Ureter (tissue), 1 donor: Measurements from ENCODE around the gene C16orf82. TPM values are rescaled to one million over a fixed set of nuclear protein-coding genes. Genes with fewer than 3 reads are reported as not detected.
"Not testable (repeated sequence)": the region's sequence is repeated elsewhere in the genome, so short reads cannot be mapped to it uniquely, and the experiment has no call there.

Source experiments
- DNase-seq: peaks from one replicate; pipeline ENCODE4 v3.0.0-alpha.2; 2020; ENCODE audit warnings: low spot score
- total RNA-seq: library from RNA; stranded (reverse); gene quantifications from one replicate; pipeline ENCODE4 v1.2.4, GENCODE V29; 2023
- donor health status: DM: yes; HTN: yes; CAD: no.

C16orf82 gene
- total RNA-seq: not detected

GRCh38 chr16:27066668-27067537, at the start of gene C16orf82:
TSS of gene C16orf82 (plus strand) at chr16:27066927.
- DNase-seq: no peak

GRCh38 chr16:27020031-27020430, 46.7 kb upstream of the C16orf82 start:
- no peak for DNase-seq

- DNase-seq: no peak
Measured at GRCh38 chr16:27024010-27024409, 42.7 kb upstream of the C16orf82 start.

GRCh38 chr16:27025581-27025980, 41.1 kb upstream of the C16orf82 start:
- DNase-seq: no peak

- DNase-seq: no peak
Measured at GRCh38 chr16:27027971-27028370, 38.8 kb upstream of the C16orf82 start.

- DNase-seq: no peak
Measured at GRCh38 chr16:27028591-27029110, 38.1 kb upstream of the C16orf82 start.

GRCh38 chr16:27029525-27029924, 37.2 kb upstream of the C16orf82 start:
- no peak for DNase-seq

- no peak for DNase-seq
Measured at GRCh38 chr16:27033281-27033979, 33.3 kb upstream of the C16orf82 start.

GRCh38 chr16:27040732-27041131, 26.0 kb upstream of the C16orf82 start:
- DNase-seq: no peak

GRCh38 chr16:27046958-27047518, 19.7 kb upstream of the C16orf82 start:
- no peak for DNase-seq

- no peak for DNase-seq
Measured at GRCh38 chr16:27048316-27048715, 18.4 kb upstream of the C16orf82 start.

- no peak for DNase-seq
Measured at GRCh38 chr16:27049117-27049516, 17.6 kb upstream of the C16orf82 start.

- no peak for DNase-seq
Measured at GRCh38 chr16:27052007-27052406, 14.7 kb upstream of the C16orf82 start.

- no peak for DNase-seq
Measured at GRCh38 chr16:27053996-27054395, 12.7 kb upstream of the C16orf82 start.

- DNase-seq: no peak
Measured at GRCh38 chr16:27058299-27058698, 8.4 kb upstream of the C16orf82 start.

- DNase-seq: no peak
Measured at GRCh38 chr16:27070776-27071175, 4.0 kb downstream of the C16orf82 start.

- no peak for DNase-seq
Measured at GRCh38 chr16:27073733-27074132, 7.0 kb downstream of the C16orf82 start.

- no peak for DNase-seq
Measured at GRCh38 chr16:27080895-27081294, 14.2 kb downstream of the C16orf82 start.

- no peak for DNase-seq
Measured at GRCh38 chr16:27083861-27084261, 17.1 kb downstream of the C16orf82 start.

- no peak for DNase-seq
Measured at GRCh38 chr16:27084307-27085028, 17.7 kb downstream of the C16orf82 start.

- no peak for DNase-seq
Measured at GRCh38 chr16:27085182-27085581, 18.5 kb downstream of the C16orf82 start.

- DNase-seq: not testable (repeated sequence)
Measured at GRCh38 chr16:27086031-27086430, 19.3 kb downstream of the C16orf82 start.
